HG03280 (cell line): ENCODE data around the gene KHSRP.

Experiments
- ATAC-seq: cut with Tn5 transposase; IDR thresholded peaks from one replicate; pipeline ENCODE4 v1.9.1; 2021; ENCODE audit warnings: mild to moderate bottlenecking, moderate library complexity; ENCODE audit not compliant: unreplicated experiment

KHSRP gene

GRCh38 chr19:6424195-6424938 is at the start of gene KHSRP:
TSS of gene KHSRP (minus strand) at chr19:6424811. CDS start at chr19:6424701, 110 bp downstream.
- ATAC-seq, result no peak

- ATAC-seq, result no peak
These were observed 49.0 kb upstream of the KHSRP start for GRCh38 chr19:6473647-6474046.

GRCh38 chr19:6472713-6473112 is 48.1 kb upstream of the KHSRP start:
- ATAC-seq, result no peak

GRCh38 chr19:6471076-6471475 is 46.5 kb upstream of the KHSRP start:
- no peak for ATAC-seq

GRCh38 chr19:6470173-6470572 is 45.6 kb upstream of the KHSRP start:
- ATAC-seq, result no peak

GRCh38 chr19:6467384-6467783 is 42.8 kb upstream of the KHSRP start:
- ATAC-seq, result no peak

- no peak for ATAC-seq
These were observed 42.1 kb upstream of the KHSRP start for GRCh38 chr19:6466526-6467248.

GRCh38 chr19:6465663-6466062 is 41.1 kb upstream of the KHSRP start:
- ATAC-seq, result no peak

GRCh38 chr19:6465006-6465405 is 40.4 kb upstream of the KHSRP start:
- no peak for ATAC-seq

- ATAC-seq, result no peak
These were observed 39.7 kb upstream of the KHSRP start, which contains the start of gene CRB3 for GRCh38 chr19:6464070-6464873. TSS of gene CRB3 (plus strand) at chr19:6464271. CDS start at chr19:6464702, 431 bp downstream.

- peak; percentile 79 for ATAC-seq
These were observed 35.7 kb upstream of the KHSRP start for GRCh38 chr19:6460099-6460884.

GRCh38 chr19:6459262-6460098 is 34.9 kb upstream of the KHSRP start, which contains the start of gene SLC25A23:
TSS of gene SLC25A23 (minus strand) at chr19:6459792. CDS start at chr19:6459628, 164 bp downstream.
- ATAC-seq, result peak; percentile 23

GRCh38 chr19:6458695-6459261 is 34.2 kb upstream of the KHSRP start:
- ATAC-seq, result no peak

GRCh38 chr19:6457958-6458694 is 33.5 kb upstream of the KHSRP start:
- no peak for ATAC-seq

GRCh38 chr19:6455924-6456323 is 31.3 kb upstream of the KHSRP start:
- ATAC-seq, result no peak

GRCh38 chr19:6453951-6454565 is 29.4 kb upstream of the KHSRP start:
- ATAC-seq, result no peak

GRCh38 chr19:6452899-6453298 is 28.3 kb upstream of the KHSRP start:
- ATAC-seq, result no peak

- no peak for ATAC-seq
These were observed 27.6 kb upstream of the KHSRP start for GRCh38 chr19:6452223-6452614.
